Fibroblast of peridontal ligament (primary cell): ENCODE measurements around the gene GTF2A1L.
"Not testable (repeated sequence)": the region's sequence is repeated elsewhere in the genome, so short reads cannot be mapped to it uniquely, and the experiment has no call there.

Experiments used
- DNase-seq: peaks from one replicate; pipeline ENCODE4 v3.0.0-alpha.2; 2010; ENCODE audit errors: extremely low read depth

The GTF2A1L gene

GRCh38 chr2:48607307-48608014 is 10.2 kb upstream of the GTF2A1L start:
- peak; percentile 65 for DNase-seq

GRCh38 chr2:48613211-48613610 is 4.4 kb upstream of the GTF2A1L start:
- no peak for DNase-seq

- not testable (repeated sequence) for DNase-seq
These were observed 3.1 kb upstream of the GTF2A1L start for GRCh38 chr2:48614581-48614980.

DNA sequence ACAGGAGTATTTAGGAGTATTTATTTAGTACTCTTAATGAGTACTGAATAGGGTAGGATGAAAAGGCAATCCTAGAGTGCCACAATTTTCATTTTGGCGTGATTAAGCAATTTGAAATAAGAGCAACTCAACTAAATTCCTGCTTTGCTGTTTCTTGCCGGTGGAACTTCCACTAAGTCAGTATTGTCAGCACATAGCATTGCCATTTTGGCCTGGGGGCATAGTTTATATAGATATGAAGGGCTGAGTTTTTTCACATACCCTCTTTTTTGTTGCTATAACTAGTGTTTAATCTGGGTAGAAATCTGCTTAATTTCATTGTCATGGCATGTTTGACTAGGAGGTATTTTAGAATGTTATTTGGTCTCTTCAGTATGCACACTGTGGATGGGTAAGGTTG is 1.9 kb downstream of the GTF2A1L start:
- no peak for DNase-seq

DNA sequence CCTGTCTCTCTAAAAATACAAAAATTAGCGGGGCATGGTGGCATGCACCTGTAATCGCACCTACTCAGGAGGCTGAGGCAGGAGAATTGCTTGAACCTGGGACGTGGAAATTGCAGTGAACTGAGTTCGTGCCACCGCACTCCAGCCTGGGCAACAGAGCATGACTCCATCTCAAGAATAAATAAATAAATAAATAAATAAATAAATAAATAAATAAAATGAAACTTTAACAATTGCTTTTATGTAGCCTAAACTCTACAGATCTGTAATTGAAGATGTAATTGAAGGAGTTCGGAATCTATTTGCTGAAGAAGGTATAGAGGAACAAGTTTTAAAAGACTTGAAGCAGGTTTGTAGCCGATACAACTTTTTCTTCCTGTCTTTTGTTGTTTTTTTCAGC is 2.9 kb downstream of the GTF2A1L start:
- DNase-seq = no peak

DNA sequence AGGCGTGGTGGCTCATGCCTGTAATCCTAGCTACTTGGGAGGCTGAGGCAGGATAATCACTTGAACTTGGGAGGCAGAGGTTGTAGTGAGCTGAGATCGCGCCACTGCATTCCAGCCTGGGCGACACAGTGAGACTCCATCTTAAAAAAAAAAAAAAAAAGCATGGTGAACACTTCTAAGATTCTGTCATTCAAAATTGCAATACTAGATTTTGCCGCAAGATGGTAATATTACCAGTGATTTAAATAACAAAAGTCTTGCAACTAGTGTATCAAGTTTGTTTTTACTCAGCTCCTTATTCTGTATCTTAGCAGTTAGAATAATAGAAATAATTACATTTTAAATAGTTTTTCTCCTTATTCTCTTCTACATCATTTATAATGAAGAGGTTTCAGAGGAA is 5.0 kb downstream of the GTF2A1L start:
- peak; percentile 77 for DNase-seq

- DNase-seq = no peak
These were observed 7.0 kb downstream of the GTF2A1L start for GRCh38 chr2:48624696-48625095.

DNA sequence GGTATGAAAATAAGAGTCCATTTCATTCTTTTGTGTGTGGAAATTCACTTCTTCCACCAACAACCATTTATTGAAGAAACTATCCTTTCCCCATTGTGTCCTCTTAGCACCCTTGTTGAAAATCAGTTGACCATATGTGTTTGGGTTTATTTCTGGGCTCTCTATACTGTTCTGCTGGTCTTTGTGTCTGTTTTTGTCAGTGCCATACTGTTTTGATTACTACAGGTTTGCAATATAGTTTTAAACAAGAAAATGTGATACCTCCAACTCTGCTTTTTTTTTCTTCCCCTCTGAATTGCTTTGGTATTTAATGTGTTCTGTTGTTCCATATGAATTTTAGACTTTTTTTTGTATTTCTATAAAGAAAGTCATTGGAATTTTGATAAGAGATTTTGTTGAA is 8.4 kb downstream of the GTF2A1L start:
- no peak for DNase-seq

GRCh38 chr2:48633143-48633542 is 15.5 kb downstream of the GTF2A1L start:
- DNase-seq = no peak

- DNase-seq = no peak
These were observed 18.1 kb downstream of the GTF2A1L start for GRCh38 chr2:48635786-48636185.

DNA sequence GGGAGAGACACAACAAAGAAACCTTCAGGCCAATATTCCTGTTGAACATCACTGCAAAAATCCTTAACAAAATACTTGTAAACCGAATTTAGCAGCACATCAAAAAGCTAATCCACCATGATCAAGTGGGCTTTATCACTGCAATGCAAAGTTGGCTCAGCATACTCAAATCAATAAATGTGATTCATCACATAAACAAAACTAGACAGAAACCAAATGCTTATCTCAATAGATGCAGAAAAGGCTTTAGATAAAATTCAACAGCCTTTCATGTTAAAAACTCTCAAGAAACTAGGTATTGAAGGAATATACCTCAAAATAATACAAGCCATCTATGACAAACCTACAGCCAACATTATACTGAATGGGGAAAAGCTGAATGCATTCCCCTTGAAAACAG is 20.6 kb downstream of the GTF2A1L start:
- no peak for DNase-seq

- DNase-seq = peak; percentile 95
These were observed 33.6 kb downstream of the GTF2A1L start for GRCh38 chr2:48651158-48651790.

GRCh38 chr2:48668992-48669391 is 51.3 kb downstream of the GTF2A1L start:
- no peak for DNase-seq

GRCh38 chr2:48673581-48673980 is 55.9 kb downstream of the GTF2A1L start:
- no peak for DNase-seq

DNA sequence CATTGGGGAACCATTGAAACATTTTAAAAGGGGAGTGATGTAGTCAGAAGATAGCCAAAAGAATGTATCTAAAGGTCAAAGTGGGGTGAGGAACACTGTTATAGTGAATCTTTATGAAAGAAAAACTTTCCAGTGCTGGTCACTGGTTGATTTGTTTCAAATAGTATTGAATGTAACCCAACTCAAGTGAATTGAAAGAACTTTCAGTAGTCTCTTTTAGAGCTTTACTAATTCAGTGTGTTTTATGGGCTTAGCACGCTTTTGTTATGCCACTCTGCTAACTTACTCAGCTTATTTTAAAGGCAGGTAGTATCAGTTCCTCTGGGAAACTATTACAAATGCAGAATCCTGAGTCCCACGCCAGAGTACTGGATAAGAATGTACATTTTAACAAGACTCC is 57.3 kb downstream of the GTF2A1L start:
- DNase-seq = no peak

- no peak for DNase-seq
These were observed 59.8 kb downstream of the GTF2A1L start for GRCh38 chr2:48677450-48677849.

DNA sequence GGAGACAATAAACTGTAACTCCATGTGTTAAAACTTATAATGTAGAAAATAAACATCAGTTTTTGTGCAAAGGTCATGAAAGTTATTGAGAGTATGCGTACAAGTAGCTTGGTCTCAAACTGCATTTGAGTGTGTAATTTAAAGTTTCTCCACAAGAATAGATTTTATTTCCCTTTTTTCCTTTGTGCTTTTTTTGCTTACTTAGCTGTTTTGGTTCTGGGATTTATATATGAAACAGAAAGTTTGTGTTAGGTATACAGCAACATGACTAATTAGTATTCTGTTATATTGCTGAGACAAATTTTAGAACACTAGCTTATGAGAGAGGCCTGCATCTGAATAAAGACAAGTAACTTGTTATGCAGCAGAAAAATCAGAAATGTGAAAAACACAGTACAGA is 67.5 kb downstream of the GTF2A1L start:
- DNase-seq = no peak

- DNase-seq = no peak
These were observed 74.5 kb downstream of the GTF2A1L start for GRCh38 chr2:48691935-48692691.

DNA sequence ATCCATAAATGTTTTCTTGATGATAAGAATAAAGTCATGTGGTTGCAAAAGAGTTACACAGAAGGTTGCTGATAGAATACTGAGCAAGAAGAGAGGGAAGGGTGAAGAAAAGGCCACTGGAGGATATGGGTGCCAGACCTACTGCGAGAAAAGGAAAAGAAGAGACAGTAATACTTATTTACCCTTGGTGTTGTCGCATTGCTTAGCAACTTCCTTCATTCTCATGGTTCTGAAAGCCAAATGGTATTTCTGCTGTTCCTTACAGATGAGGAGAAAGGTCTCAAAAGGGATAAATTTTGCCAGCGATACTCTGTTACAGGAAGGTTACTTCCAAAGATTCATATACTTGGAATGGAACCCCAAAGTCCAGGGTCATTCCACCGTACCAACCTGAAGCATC is 75.4 kb downstream of the GTF2A1L start:
- DNase-seq = no peak

- DNase-seq = no peak
These were observed 76.0 kb downstream of the GTF2A1L start for GRCh38 chr2:48693645-48694044.

- peak; percentile 28 for DNase-seq
These were observed 76.5 kb downstream of the GTF2A1L start for GRCh38 chr2:48694149-48694548.

DNA sequence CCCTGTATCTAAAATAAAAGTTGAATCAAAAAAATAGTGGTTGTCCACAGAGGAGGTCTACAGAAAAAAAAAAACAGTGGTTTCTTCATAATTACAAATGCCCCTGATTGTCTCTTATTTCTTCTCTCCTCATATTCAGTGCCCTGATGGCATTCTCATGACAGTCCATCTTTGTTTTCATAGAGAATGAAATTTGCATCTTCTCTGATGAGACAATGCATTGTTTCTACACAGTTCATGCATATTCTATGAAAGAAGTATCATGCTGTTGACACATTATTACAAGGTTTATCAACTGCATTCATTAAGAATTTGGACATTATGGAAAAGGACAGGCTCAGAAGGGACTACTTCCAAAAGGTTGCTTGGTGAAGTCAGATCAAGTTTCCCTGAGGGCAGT is 78.3 kb downstream of the GTF2A1L start:
- no peak for DNase-seq

DNA sequence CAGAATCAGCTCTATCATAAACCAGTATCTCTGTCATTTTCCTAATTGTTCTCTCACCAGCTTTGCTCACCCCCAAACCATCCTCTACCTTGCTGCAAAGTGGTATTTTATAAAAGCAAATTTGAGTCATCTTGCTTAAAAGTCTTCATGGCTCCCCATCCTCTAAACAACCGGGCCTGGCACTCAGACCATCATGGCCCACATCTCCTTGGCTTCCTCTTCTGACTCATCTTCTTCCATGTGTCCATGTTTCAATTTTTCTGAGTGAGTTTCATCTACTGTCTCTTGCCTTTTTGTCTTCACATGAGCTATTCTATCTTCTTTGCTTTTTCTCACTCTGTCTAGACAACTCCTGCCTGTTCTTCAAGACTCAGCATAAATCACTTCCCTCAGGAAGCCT is 79.2 kb downstream of the GTF2A1L start:
- no peak for DNase-seq
